Measurements from ENCODE around the gene SGPP1. TPM values are rescaled to one million over a fixed set of nuclear protein-coding genes. Genes with fewer than 3 reads are reported as not detected.

SGPP1 gene
- total RNA-seq, 2 experiments from 2014 or later = 21.0 to 35.4 TPM

DNA sequence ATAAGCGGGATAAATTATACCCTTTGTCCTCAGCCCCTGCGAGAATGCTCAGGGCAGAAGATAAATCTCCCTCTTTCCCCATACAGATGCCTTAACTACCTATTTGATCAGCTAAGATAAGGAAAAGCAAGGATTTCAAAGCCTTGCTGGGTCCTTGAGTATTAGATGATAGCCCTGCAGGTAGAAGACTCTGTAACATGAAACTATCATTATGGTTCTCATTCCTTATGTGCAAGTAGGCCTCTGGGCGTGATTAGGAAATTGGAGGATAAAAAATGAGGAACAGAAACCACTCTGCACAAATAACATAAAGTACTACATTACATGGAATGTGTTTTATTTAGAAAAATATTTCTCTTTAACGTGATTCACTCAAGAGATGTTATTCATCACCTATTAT, 71.7 kb downstream of the SGPP1 start:
- Histone ChIP-seq H3K9me2 (ENCODE audit: insufficient read depth, low read length) (no peaks in the 10 kb centered on the region), H2AFZ (ENCODE audit: low read length) (no peak overlapping the region), H3K4me2 (ENCODE audit: low read length) (no peak overlapping the region), H3K36me3 (ENCODE audit: insufficient read depth, low read length) (no peaks in the 10 kb centered on the region), H3K4me1 (ENCODE audit: insufficient read depth, low read length, poor library complexity, severe bottlenecking) (peaks cover 9% of the 10 kb centered on the region), H3K27ac (ENCODE audit: low read depth, low read length, poor library complexity, severe bottlenecking) (no peak overlapping the region), H3K4me3 (ENCODE audit: low read depth, low read length, poor library complexity, severe bottlenecking) (no peak overlapping the region), H3K79me2 (ENCODE audit: insufficient read depth, low read depth, low read length) (no peaks in the 10 kb centered on the region), H4K20me1 (ENCODE audit: insufficient read depth, low read length) (no peaks in the 10 kb centered on the region), H3K9me3 (ENCODE audit: low read length) (no peaks in the 10 kb centered on the region)
- no peak for TF ChIP-seq EZH2phosphoT487 (IDR thresholded peaks at IDR 0.05; ENCODE audit: borderline replicate concordance, low read depth, low read length)
- TF ChIP-seq CTCF (conservative IDR thresholded peaks at IDR 0.05; ENCODE audit: low read length) = no peak
- ChIA-PET CTCF (ENCODE audit: unreplicated experiment) (interaction anchor here (0.5 kb wide), 1 partner anchor 75 kb away, joined by 3 read pairs; no protein-coding TSS in a partner anchor), POLR2A (no interaction called here)
- intact Hi-C loops (cut with micrococcal nuclease; ENCODE audit: unreplicated experiment) = no loop called here
- no TSS peak for BruUV-seq (replicated peaks)
- DNase-seq (ENCODE audit: low spot score) = no peak

GRCh38 chr14:63654936-63655335, 72.9 kb downstream of the SGPP1 start:
- Histone ChIP-seq H3K9me2 (ENCODE audit: insufficient read depth, low read length) (no peaks in the 10 kb centered on the region), H3K4me2 (ENCODE audit: low read length) (no peak overlapping the region), H3K9me3 (ENCODE audit: low read length) (no peaks in the 10 kb centered on the region), H3K4me1 (ENCODE audit: insufficient read depth, low read length, poor library complexity, severe bottlenecking) (peaks cover 9% of the 10 kb centered on the region), H3K4me3 (ENCODE audit: low read depth, low read length, poor library complexity, severe bottlenecking) (no peak overlapping the region), H4K20me1 (ENCODE audit: insufficient read depth, low read length) (no peaks in the 10 kb centered on the region), H2AFZ (ENCODE audit: low read length) (no peak overlapping the region), H3K36me3 (ENCODE audit: insufficient read depth, low read length) (no peaks in the 10 kb centered on the region), H3K27ac (ENCODE audit: low read depth, low read length, poor library complexity, severe bottlenecking) (no peak overlapping the region), H3K79me2 (ENCODE audit: insufficient read depth, low read depth, low read length) (no peaks in the 10 kb centered on the region)
- POLR2A ChIA-PET = interaction anchor here (0.6 to 0.9 kb wide), 5 partner anchors 10 to 1373 kb away, joined by 3 to 6 read pairs (median 5); no protein-coding TSS in a partner anchor
- intact Hi-C loops (cut with micrococcal nuclease; ENCODE audit: unreplicated experiment) = no loop called here
- CTCF ChIA-PET (ENCODE audit: unreplicated experiment) = interaction anchor here (1.5 kb wide), 1 partner anchor 11 kb away, joined by 3 read pairs; no protein-coding TSS in a partner anchor
- TF ChIP-seq EZH2phosphoT487 (IDR thresholded peaks at IDR 0.05; ENCODE audit: borderline replicate concordance, low read depth, low read length) = no peak
- TF ChIP-seq CTCF (conservative IDR thresholded peaks at IDR 0.05; ENCODE audit: low read length) = no peak
- no TSS peak for BruUV-seq (replicated peaks)
- DNase-seq (ENCODE audit: low spot score) = no peak

DNA sequence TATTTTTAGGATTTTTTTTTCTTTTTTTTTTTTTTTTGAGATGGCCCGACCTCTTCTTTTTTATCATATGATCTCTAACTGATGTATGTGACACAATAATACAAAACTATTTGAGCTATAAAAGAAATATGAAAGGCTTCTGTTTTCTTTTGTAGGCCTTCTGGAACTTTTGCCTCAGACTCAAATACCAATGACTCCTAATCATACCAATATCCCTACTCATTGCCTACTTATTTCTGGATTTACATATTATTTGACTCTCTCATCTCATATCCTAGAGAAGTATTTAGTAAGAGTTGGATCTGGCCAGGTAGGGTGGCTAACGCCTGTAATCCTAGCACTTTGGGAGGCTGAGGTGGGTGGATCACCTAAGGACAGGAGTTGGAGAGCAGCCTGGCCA, 73.5 kb downstream of the SGPP1 start:
- no TSS peak for BruUV-seq (replicated peaks)
- Histone ChIP-seq H3K9me2 (ENCODE audit: insufficient read depth, low read length) (no peaks in the 10 kb centered on the region), H3K79me2 (ENCODE audit: insufficient read depth, low read depth, low read length) (no peaks in the 10 kb centered on the region), H3K4me1 (ENCODE audit: insufficient read depth, low read length, poor library complexity, severe bottlenecking) (peaks cover 9% of the 10 kb centered on the region), H4K20me1 (ENCODE audit: insufficient read depth, low read length) (no peaks in the 10 kb centered on the region), H3K4me3 (ENCODE audit: low read depth, low read length, poor library complexity, severe bottlenecking) (no peak overlapping the region), H3K36me3 (ENCODE audit: insufficient read depth, low read length) (no peaks in the 10 kb centered on the region), H3K9me3 (ENCODE audit: low read length) (no peaks in the 10 kb centered on the region), H2AFZ (ENCODE audit: low read length) (no peak overlapping the region), H3K27ac (ENCODE audit: low read depth, low read length, poor library complexity, severe bottlenecking) (no peak overlapping the region), H3K4me2 (ENCODE audit: low read length) (no peak overlapping the region)
- intact Hi-C loops (cut with micrococcal nuclease; ENCODE audit: unreplicated experiment) = no loop called here
- TF ChIP-seq EZH2phosphoT487 (IDR thresholded peaks at IDR 0.05; ENCODE audit: borderline replicate concordance, low read depth, low read length) = no peak
- TF ChIP-seq CTCF (conservative IDR thresholded peaks at IDR 0.05; ENCODE audit: low read length) = no peak
- POLR2A ChIA-PET = interaction anchor here (0.6 to 0.9 kb wide), 4 partner anchors 10 to 308 kb away, joined by 4 to 6 read pairs (median 5); no protein-coding TSS in a partner anchor
- DNase-seq (ENCODE audit: low spot score) = no peak
- CTCF ChIA-PET (ENCODE audit: unreplicated experiment) = interaction anchor here (1.5 kb wide), 1 partner anchor 10 kb away, joined by 3 read pairs; no protein-coding TSS in a partner anchor
